Measurements from ENCODE around the gene FKBP5. TPM values are rescaled to one million over a fixed set of nuclear protein-coding genes. Genes with fewer than 3 reads are reported as not detected.
A peak's percentile ranks its signal among the peaks of the same experiment; 100 is the strongest.

The FKBP5 gene
- total and polyA plus RNA-seq, 2 donors (not counting 1 experiment from before 2014, with no cell fraction given), result 2.8 to 7.4 TPM

DNA sequence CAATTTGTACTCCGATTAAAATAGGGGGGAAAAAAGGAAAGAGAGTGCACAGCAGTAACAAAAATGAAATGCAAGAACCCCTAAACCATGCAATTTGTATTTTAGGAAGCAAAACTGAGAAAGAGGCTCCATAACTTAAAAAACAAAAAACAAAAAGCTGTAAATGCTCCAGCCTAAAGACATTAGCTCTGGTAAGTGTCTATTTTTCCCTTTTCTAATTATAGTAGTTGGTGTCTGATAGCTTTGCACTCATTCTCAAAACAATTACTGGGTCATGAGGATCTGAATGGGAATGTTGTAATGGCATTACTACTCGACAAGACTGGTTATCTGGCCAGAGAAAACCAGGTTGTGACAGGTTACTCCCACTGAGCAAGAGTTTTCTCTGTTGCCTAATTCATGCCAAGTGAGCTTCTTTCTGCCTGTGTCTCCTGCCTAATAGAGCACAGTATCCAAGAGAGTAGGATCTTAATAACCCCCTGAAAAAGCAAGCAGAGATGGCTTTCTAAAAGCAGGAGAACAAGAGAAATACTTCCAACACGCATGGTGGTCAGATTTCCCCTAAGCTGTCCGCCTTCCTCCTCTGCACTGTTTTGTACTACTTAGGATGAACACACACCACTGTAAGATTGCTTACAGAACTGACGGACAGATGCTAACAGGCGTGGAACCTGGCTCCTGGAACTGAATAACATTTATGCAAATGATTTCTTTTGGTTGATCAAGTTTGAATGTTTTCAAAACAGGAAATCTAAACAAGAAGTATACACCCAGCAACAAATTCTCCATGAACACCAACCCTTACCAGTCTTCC, 86.4 kb downstream of the FKBP5 start:
- intact Hi-C loops (cut with micrococcal nuclease), result no loop called here
- Histone ChIP-seq H4K20me1 (ENCODE audit: control insufficient read depth, insufficient read depth, low read length, poor library complexity, severe bottlenecking) (no peaks in the 10 kb centered on the region), H3K27me3 (replicated peaks in 1 of 4; ENCODE audit: control extremely low read depth in 1 of 4, control insufficient read depth in 3 of 4, insufficient read depth in 4 of 4, low read length in 3 of 4) (no peaks in the 10 kb centered on the region), H3K4me2 (replicated peaks; ENCODE audit: low read depth, low read length, poor library complexity, severe bottlenecking) (peak overlapping the region; percentile 61), H3K79me2 (ENCODE audit: control insufficient read depth, insufficient read depth, low read length) (peaks cover 3% of the 10 kb centered on the region), H3K9ac (ENCODE audit: low read length) (peak overlapping the region; percentile 44), H3K4me1 (ENCODE audit: control insufficient read depth in 2 of 2, insufficient read depth in 2 of 2, low read length in 2 of 2) (peaks cover 17 to 27% of the 10 kb centered on the region in 2 donors), H3K4me3 (ENCODE audit: control extremely low read depth in 1 of 5, extremely low read depth in 1 of 5, insufficient read depth in 1 of 5, low read depth in 2 of 5, low read length in 4 of 5) (peak overlapping the region in 4 of 5 experiments; percentile 5 to 34 (median 16)), H2AFZ (ENCODE audit: insufficient read depth, low read depth, low read length, poor library complexity, severe bottlenecking) (peak overlapping the region; percentile 9), H3K9me3 (ENCODE audit: control extremely low read depth in 1 of 3, control insufficient read depth in 2 of 3, insufficient read depth in 1 of 3, low read length in 2 of 3) (no peaks in the 10 kb centered on the region), H3K36me3 (replicated peaks in 1 of 2; ENCODE audit: control extremely low read depth in 1 of 2, control insufficient read depth in 1 of 2, extremely low read depth in 1 of 2, insufficient read depth in 2 of 2, low read length in 1 of 2) (no peaks in the 10 kb centered on the region), H3K27ac (ENCODE audit: low read length in 2 of 2) (peak overlapping the region; percentile 24)
- DNase-seq, result peak; percentile 30
- 60% methylated on average over 3 of the region's 6 CpGs for WGBS (ENCODE audit: insufficient coverage)
- no peaks in the 10 kb centered on the region for H3K27me3 Mint-ChIP-seq
- ChIA-PET CTCF (interaction anchor here (0.6 to 7.9 kb wide), 6 partner anchors 17 to 138 kb away, joined by 3 to 64 read pairs (median 4); partner anchors contain the start of gene ARMC12), POLR2A (interaction anchor here (2.0 kb wide), 1 partner anchor 129 kb away, joined by 4 read pairs; no protein-coding TSS in a partner anchor)
- TF ChIP-seq, protein P1, sequence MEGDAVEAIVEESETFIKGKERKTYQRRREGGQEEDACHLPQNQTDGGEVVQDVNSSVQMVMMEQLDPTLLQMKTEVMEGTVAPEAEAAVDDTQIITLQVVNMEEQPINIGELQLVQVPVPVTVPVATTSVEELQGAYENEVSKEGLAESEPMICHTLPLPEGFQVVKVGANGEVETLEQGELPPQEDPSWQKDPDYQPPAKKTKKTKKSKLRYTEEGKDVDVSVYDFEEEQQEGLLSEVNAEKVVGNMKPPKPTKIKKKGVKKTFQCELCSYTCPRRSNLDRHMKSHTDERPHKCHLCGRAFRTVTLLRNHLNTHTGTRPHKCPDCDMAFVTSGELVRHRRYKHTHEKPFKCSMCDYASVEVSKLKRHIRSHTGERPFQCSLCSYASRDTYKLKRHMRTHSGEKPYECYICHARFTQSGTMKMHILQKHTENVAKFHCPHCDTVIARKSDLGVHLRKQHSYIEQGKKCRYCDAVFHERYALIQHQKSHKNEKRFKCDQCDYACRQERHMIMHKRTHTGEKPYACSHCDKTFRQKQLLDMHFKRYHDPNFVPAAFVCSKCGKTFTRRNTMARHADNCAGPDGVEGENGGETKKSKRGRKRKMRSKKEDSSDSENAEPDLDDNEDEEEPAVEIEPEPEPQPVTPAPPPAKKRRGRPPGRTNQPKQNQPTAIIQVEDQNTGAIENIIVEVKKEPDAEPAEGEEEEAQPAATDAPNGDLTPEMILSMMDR (IDR thresholded peaks at IDR 0.05), result no peak
- H3K4me1 Mint-ChIP-seq, result peaks cover 38% of the 10 kb centered on the region
- peak overlapping the region; percentile 80 for H3K27ac Mint-ChIP-seq
- peak overlapping the region; percentile 51 for H3K4me3 Mint-ChIP-seq
- H3K9me3 Mint-ChIP-seq (ENCODE audit: insufficient read depth), result no peaks in the 10 kb centered on the region
- peak; percentile 41 for ATAC-seq (ENCODE audit: low read depth)

All from B cell (primary cell).